ENCODE measurements around the gene PCF11. TPM values are rescaled to one million over a fixed set of nuclear protein-coding genes. Genes with fewer than 3 reads are reported as not detected.

Gene PCF11, protein sequence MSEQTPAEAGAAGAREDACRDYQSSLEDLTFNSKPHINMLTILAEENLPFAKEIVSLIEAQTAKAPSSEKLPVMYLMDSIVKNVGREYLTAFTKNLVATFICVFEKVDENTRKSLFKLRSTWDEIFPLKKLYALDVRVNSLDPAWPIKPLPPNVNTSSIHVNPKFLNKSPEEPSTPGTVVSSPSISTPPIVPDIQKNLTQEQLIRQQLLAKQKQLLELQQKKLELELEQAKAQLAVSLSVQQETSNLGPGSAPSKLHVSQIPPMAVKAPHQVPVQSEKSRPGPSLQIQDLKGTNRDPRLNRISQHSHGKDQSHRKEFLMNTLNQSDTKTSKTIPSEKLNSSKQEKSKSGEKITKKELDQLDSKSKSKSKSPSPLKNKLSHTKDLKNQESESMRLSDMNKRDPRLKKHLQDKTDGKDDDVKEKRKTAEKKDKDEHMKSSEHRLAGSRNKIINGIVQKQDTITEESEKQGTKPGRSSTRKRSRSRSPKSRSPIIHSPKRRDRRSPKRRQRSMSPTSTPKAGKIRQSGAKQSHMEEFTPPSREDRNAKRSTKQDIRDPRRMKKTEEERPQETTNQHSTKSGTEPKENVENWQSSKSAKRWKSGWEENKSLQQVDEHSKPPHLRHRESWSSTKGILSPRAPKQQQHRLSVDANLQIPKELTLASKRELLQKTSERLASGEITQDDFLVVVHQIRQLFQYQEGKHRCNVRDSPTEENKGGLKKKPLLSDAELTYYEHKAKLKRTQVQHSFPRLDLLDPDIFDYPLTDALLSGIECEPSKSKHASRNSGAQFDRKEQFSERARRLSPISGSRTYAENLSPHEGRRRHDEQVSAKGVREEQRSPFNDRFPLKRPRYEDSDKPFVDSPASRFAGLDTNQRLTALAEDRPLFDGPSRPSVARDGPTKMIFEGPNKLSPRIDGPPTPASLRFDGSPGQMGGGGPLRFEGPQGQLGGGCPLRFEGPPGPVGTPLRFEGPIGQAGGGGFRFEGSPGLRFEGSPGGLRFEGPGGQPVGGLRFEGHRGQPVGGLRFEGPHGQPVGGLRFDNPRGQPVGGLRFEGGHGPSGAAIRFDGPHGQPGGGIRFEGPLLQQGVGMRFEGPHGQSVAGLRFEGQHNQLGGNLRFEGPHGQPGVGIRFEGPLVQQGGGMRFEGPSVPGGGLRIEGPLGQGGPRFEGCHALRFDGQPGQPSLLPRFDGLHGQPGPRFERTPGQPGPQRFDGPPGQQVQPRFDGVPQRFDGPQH (N-terminal part only)
- total RNA-seq = 24.3 and 28.8 TPM in 2 replicates

DNA sequence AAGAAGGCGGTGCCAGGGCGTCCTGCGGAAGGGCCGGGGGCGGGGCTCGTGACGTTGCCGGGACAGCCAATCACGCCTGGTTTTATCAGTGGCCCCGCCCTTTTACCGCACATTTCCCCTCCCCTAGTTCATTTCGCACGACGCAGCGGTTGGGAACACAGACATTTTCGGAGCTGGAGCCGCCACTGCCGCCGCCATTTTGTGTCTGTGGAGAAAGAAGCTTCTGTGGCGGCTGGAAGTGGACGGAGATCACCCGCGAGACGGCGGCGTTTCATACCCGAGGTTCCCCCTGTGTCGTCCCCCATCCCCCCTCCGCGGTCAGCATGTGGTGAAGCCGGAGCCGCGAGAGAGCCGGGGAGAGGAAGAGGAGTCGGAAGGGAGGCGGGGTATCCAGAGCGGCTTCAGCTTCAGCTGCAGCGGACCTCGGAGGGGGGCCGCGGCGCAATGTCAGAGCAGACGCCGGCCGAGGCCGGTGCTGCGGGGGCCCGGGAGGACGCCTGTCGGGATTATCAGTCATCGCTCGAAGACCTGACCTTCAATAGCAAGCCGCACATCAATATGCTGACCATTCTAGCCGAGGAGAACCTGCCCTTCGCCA is at the start of gene PCF11:
PCF11 (plus strand) TSS at position 136 of the 598 bp plus-strand sequence; CDS start at position 445, 309 bp downstream.

DNA sequence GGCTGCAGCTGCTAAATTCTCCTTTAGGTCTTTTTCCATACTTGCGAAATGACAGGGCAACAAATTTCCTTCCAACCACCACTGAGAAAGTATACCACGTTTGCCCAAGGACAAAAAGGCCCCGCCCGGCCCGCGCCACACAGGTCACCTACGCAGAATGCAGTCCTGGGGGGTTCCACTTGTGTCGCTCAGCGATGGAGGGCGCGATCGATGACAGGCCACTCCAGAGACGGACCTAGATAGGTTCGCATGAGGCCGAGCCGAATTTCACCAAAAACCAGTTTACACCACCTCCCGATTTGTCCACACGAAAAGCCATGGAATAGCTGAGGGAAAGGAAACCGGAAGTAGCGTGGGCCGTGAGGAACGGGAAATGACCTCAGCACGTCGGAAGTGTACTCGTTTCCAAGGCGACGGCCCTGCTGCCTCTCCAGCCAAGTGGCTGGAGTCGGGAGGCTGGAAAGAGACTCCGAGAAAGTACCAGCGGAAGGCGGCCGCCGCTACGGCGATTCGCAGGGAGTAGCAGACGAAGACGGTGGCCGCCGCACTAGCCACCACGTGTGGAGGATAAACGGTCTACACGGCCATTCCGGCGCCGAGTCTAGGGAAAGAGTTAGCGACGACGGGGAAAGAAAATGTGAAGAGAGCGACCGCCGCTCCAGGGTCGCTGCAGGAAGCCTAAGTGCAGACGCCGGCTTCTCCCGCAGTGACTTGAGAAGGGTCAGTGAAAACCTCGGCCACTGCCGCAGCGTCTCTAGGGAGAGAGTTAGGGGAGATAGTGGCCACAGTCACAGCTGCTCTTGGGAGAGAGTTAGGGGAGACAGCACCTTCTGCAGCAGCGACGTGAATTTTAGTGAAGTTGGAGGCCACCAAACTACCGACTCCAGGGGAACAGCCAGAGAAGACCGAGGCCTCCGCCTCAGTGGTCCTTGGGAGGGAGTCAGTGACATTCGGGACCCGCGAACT is 36.7 kb downstream of the PCF11 start, which contains the start of gene ANKRD42:
ANKRD42 (plus strand) TSS at position 398 of the 966 bp plus-strand sequence. CDS start 959 bp downstream, outside the sequence.

Other genes starting within 250 kb of the PCF11 start
- 16.9 and 23.8 TPM in 2 replicates for gene RAB30, start 85.2 kb upstream of the PCF11 start, total RNA-seq
- 13.1 and 21.4 TPM in 2 replicates for gene ANKRD42, start 36.6 kb downstream of the PCF11 start, total RNA-seq
- gene CCDC90B, start 129.2 kb downstream of the PCF11 start, total RNA-seq = 53.5 and 59.1 TPM in 2 replicates

Measured in smooth muscle cell of bladder (primary cell).